ENCODE data around the gene C6orf136.
"Not testable (repeated sequence)": the region's sequence is repeated elsewhere in the genome, so short reads cannot be mapped to it uniquely, and the experiment has no call there.

The C6orf136 gene

GRCh38 chr6:30646450-30647241 lies at the start of gene C6orf136:
TSS of gene C6orf136 (plus strand) at chr6:30647133. CDS start at chr6:30647232, 99 bp downstream.
- peak; percentile 68 for DNase-seq (ENCODE audit: low read depth, low spot score)
- Histone ChIP-seq H3K27ac (ENCODE audit: low read length) (no peak within 1 kb of the TSS), H3K27me3 (ENCODE audit: control insufficient read depth, insufficient read depth, low read length) (no peaks in the 10 kb centered on the region), H3K36me3 (ENCODE audit: control insufficient read depth, insufficient read depth, low read length) (peaks cover 5% of the 10 kb centered on the region; the same call in 1 of the 2 replicates), H3K4me3 (ENCODE audit: low read length) (peak within 1 kb of the TSS; percentile 97), H3K9me3 (ENCODE audit: control insufficient read depth, insufficient read depth, low read length) (no peaks in the 10 kb centered on the region), H3K4me1 (ENCODE audit: control insufficient read depth, insufficient read depth, low read length) (peaks cover 2% of the 10 kb centered on the region; the same call in 1 of the 2 replicates)
- WGBS (ENCODE audit: insufficient coverage, insufficient read length), result no CpG with 5 or more reads among the region's 37 CpGs

DNA sequence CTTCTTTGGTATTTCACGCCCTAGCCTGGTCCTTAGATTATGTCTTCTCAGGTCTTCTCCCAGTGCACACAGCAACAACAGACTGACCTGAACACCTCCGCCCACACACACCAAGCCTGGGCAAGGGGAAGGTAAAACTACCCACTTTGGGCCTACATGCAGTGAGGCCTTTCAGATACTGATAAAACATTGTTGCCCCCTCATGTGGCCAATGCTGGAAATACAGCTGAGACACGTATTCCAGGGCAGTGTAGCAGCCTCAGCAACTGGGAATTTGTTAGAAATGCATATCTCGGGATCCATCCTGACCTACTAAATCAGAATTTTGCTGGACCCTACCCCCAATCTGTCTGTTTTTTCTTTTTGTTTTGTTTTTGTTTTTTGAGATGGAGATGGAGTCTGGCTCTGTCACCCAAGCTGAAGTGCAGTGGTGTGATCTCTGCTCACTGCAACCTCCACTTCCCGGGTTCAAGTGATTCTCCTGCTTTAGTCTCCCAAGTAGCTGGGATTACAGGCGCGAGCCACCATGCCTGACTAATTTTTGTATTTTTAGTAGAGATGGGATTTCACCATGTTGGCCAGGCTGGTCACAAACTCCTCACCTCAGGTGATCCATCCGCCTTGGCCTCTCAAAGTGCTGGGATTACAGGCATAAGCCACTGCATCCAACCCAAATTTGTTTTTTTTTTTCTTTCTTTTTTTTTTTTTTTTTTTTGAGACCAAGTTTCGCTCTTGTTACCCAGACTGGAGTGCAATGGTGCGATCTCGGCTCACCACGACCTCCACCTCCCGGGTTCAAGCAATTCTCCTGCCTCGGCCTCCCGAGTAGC lies 49.4 kb upstream of the C6orf136 start:
- not testable (repeated sequence) for H3K27ac ChIP-seq (ENCODE audit: low read length)
- DNase-seq (ENCODE audit: low read depth, low spot score), result peak; percentile 82
- peaks cover 21% of the 10 kb centered on the region for H3K36me3 ChIP-seq (ENCODE audit: control insufficient read depth, insufficient read depth, low read length)

DNA sequence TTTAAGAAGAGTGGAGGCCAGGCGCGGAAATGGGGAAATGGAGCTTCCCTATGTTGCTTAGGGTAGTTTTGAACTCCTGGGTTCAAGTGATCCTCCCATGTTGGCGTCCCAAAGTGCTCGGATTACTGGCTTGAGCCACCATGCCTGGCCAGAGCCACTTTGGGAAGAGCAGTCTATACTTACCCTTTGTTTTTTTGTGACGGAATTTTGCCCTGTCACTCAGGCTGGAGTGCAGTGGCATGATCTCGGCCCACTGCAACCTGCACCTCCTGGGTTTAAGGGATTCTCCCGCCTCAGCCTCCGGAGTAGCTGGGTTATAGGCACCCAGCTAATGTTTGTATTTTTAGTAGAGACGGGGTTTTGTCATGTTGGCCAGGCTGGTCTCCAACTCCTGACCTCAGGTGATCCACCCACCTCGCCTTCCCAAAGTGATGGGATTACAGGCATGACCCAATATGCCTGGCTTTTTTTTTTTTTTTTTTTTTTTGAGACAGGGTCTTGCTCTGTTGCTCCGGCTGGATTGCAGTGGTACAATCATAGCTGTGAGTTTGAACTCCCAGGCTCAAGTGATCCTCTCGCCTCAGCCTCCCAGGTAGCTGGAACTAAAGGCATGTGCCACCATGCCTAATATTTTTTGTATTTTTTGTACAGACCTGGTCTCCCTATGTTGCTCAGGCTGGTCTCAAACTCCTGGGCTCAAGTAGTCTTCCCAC lies 47.9 kb upstream of the C6orf136 start:
- Histone ChIP-seq H3K27ac (ENCODE audit: low read length) (no peak overlapping the region), H3K4me1 (ENCODE audit: control insufficient read depth, insufficient read depth, low read length) (no peaks in the 10 kb centered on the region), H3K27me3 (ENCODE audit: control insufficient read depth, insufficient read depth, low read length) (no peaks in the 10 kb centered on the region), H3K36me3 (ENCODE audit: control insufficient read depth, insufficient read depth, low read length) (peaks cover 36% of the 10 kb centered on the region), H3K4me3 (ENCODE audit: low read length) (no peak overlapping the region), H3K9me3 (ENCODE audit: control insufficient read depth, insufficient read depth, low read length) (no peaks in the 10 kb centered on the region)
- DNase-seq (ENCODE audit: low read depth, low spot score), result no peak
- WGBS (ENCODE audit: insufficient coverage, insufficient read length), result no CpG with 5 or more reads among the region's 12 CpGs

More for the DNA sequence above, 49.4 kb upstream of the C6orf136 start:
- WGBS (ENCODE audit: insufficient coverage, insufficient read length), result no CpG with 5 or more reads among the region's 15 CpGs
- not testable (repeated sequence) for H3K9me3 ChIP-seq (ENCODE audit: control insufficient read depth, insufficient read depth, low read length); H3K27me3 ChIP-seq (ENCODE audit: control insufficient read depth, insufficient read depth, low read length); H3K4me3 ChIP-seq (ENCODE audit: low read length); H3K4me1 ChIP-seq (ENCODE audit: control insufficient read depth, insufficient read depth, low read length)

GRCh38 chr6:30599625-30600324 lies 47.2 kb upstream of the C6orf136 start:
- H3K27ac ChIP-seq (ENCODE audit: low read length), result no peak overlapping the region

DNA sequence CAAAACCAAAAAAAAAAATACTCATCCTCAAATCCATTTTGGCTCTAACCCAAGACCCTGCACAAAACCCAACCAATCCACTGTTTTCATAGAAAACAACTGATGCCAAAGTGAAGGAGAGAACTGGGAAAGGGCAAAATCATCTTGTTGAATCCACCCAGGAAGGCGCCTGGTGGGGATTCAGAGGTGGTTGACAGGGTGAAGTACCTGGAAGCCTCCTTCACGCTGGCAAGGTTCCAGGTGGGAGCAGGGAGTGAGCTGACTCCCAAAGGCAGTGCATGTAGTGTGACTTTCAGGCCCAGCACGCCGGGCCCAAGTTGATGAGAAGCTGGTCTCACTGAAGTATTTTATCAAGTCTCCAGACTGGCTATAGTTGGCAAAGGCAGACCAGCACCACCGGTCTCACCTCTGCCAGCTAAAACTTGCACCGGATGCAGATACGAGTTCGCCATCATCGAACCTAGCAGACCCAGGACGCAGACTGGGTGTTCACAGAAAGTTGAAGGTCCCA lies 46.4 kb upstream of the C6orf136 start:
- Histone ChIP-seq H3K9me3 (ENCODE audit: control insufficient read depth, insufficient read depth, low read length) (no peaks in the 10 kb centered on the region), H3K4me1 (ENCODE audit: control insufficient read depth, insufficient read depth, low read length) (no peaks in the 10 kb centered on the region), H3K4me3 (ENCODE audit: low read length) (no peak overlapping the region), H3K27ac (ENCODE audit: low read length) (no peak overlapping the region), H3K36me3 (ENCODE audit: control insufficient read depth, insufficient read depth, low read length) (peaks cover 49% of the 10 kb centered on the region), H3K27me3 (ENCODE audit: control insufficient read depth, insufficient read depth, low read length) (no peaks in the 10 kb centered on the region)
- no peak for DNase-seq (ENCODE audit: low read depth, low spot score)
- no CpG with 5 or more reads among the region's 10 CpGs for WGBS (ENCODE audit: insufficient coverage, insufficient read length)

More at GRCh38 chr6:30599625-30600324, 47.2 kb upstream of the C6orf136 start:
- whole genome bisulfite sequencing (ENCODE audit: insufficient coverage, insufficient read length), result no CpG with 5 or more reads among the region's 13 CpGs
- no peak for DNase-seq (ENCODE audit: low read depth, low spot score)
- H3K9me3 ChIP-seq (ENCODE audit: control insufficient read depth, insufficient read depth, low read length), result no peaks in the 10 kb centered on the region
- no peak overlapping the region for H3K4me3 ChIP-seq (ENCODE audit: low read length)
- H3K27me3 ChIP-seq (ENCODE audit: control insufficient read depth, insufficient read depth, low read length), result no peaks in the 10 kb centered on the region
- H3K4me1 ChIP-seq (ENCODE audit: control insufficient read depth, insufficient read depth, low read length), result no peaks in the 10 kb centered on the region
- peaks cover 44% of the 10 kb centered on the region for H3K36me3 ChIP-seq (ENCODE audit: control insufficient read depth, insufficient read depth, low read length)

DNA sequence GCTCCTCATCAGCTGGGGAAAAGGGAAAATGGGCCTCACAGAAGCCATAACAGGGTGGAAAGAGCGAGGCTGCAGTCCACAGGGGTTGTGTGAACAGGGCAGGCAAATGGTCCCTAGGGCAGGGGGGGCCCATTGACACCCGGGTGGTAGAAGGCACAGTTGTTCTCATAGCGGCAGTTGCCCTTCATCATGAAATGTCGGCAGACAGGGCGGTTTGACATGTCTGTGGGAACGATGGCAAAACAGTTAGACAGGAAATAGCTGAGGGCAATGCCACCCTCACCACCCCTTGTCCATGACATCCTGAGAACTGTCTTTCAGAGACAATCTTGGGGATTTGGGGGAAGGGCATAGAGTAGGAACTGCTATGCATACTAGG lies 45.5 kb upstream of the C6orf136 start:
- no CpG with 5 or more reads among the region's 6 CpGs for WGBS (ENCODE audit: insufficient coverage, insufficient read length)
- Histone ChIP-seq H3K4me1 (ENCODE audit: control insufficient read depth, insufficient read depth, low read length) (no peaks in the 10 kb centered on the region), H3K27me3 (ENCODE audit: control insufficient read depth, insufficient read depth, low read length) (no peaks in the 10 kb centered on the region), H3K36me3 (ENCODE audit: control insufficient read depth, insufficient read depth, low read length) (peaks cover 57% of the 10 kb centered on the region), H3K27ac (ENCODE audit: low read length) (no peak overlapping the region), H3K4me3 (ENCODE audit: low read length) (no peak overlapping the region; the same call in 1 of the 2 replicates), H3K9me3 (ENCODE audit: control insufficient read depth, insufficient read depth, low read length) (no peaks in the 10 kb centered on the region)
- no peak for DNase-seq (ENCODE audit: low read depth, low spot score)

DNA sequence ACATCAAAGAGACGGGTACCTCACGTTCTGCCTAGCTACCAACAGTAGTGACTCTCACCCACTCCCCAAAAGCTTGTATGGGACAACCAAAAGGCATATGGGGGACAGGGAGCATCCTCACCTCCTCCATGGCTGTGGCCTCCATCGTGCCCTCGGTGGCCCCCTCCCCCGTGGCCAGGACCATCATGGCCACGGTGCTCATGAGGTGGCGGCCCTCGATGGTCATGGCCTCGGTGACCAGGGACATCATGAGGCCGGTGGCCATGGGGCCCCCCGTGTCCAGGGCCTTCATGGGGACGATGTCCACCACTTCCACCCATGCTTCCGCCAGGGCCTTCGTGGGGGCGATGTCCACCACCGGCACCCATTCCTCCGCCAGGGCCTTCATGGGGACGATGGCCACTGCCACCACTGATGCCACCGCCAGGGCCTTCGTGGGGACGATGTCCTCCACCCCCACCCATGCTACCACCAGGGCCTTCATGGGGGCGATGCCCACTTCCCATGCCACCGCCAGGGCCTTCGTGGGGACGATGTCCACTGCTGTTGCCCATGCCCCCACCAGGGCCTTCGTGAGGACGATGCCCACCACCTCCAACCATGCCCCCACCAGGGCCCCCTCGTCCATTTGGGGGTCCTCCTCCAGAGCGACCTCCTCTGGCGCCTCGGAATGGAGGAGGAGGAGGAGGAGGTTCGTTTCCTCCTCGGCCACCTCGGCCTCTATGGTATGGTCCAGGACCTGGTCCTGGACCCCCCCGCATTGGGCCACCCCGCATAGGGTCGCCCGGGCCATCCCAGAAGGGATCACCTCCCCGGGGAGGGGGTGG lies 44.9 kb upstream of the C6orf136 start:
- no CpG with 5 or more reads among the region's 39 CpGs for WGBS (ENCODE audit: insufficient coverage, insufficient read length)

DNA sequence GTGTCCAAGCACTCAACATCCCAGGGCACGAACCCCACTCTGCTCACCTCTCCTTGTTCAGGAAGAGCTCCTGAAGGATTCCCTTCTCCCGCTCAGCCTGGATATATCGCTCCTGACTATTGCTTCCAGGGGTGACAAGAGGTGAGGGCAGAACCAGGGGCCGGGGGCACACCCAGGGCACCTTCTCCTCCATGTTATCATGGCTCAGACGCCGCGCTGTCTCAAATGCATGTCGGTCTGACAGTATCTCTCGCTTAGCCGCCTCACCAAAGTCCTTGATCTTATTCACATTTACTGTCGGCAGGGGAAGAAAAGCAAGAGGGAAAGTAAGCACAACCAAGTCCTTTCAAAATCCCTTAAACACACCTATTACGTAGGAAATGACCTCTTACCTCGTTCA lies 43.0 kb upstream of the C6orf136 start:
- H3K4me1 ChIP-seq (ENCODE audit: control insufficient read depth, insufficient read depth, low read length), result no peaks in the 10 kb centered on the region
- H3K9me3 ChIP-seq (ENCODE audit: control insufficient read depth, insufficient read depth, low read length), result no peaks in the 10 kb centered on the region
- no peak for DNase-seq (ENCODE audit: low read depth, low spot score)
- H3K4me3 ChIP-seq (ENCODE audit: low read length), result no peak overlapping the region
- 100% methylated on average over 2 of the region's 13 CpGs for WGBS (ENCODE audit: insufficient coverage, insufficient read length)
- peaks cover 64% of the 10 kb centered on the region for H3K36me3 ChIP-seq (ENCODE audit: control insufficient read depth, insufficient read depth, low read length)
- H3K27me3 ChIP-seq (ENCODE audit: control insufficient read depth, insufficient read depth, low read length), result no peaks in the 10 kb centered on the region
- H3K27ac ChIP-seq (ENCODE audit: low read length), result no peak overlapping the region

More for the DNA sequence above, 44.9 kb upstream of the C6orf136 start:
- Histone ChIP-seq H3K4me1 (ENCODE audit: control insufficient read depth, insufficient read depth, low read length) (no peaks in the 10 kb centered on the region), H3K27me3 (ENCODE audit: control insufficient read depth, insufficient read depth, low read length) (no peaks in the 10 kb centered on the region), H3K27ac (ENCODE audit: low read length) (no peak overlapping the region), H3K4me3 (ENCODE audit: low read length) (no peak overlapping the region), H3K36me3 (ENCODE audit: control insufficient read depth, insufficient read depth, low read length) (peaks cover 60% of the 10 kb centered on the region), H3K9me3 (ENCODE audit: control insufficient read depth, insufficient read depth, low read length) (no peaks in the 10 kb centered on the region)
- no peak for DNase-seq (ENCODE audit: low read depth, low spot score)

DNA sequence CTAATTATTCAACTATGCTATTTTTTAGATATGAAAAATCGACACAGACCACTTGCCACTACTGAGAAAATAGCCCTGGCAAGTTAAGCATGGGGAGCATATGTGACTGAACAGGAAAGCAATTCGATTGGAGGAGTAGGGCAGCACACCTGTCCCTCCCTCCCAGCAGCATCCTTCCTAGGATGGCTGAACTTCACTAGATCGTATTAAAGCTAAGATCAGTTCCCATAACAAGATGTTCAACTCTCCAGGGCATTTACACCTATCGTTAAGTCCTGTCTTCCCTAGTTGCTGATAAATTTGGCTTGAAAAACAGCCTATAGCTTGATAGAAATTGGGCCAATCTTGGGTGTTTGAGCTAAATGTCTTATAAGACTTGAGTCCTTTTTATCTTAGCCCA lies 36.9 kb upstream of the C6orf136 start:
- no peaks in the 10 kb centered on the region; the same call in 1 of the 2 replicates for H3K4me1 ChIP-seq (ENCODE audit: control insufficient read depth, insufficient read depth, low read length)
- no peak overlapping the region for H3K27ac ChIP-seq (ENCODE audit: low read length)
- DNase-seq (ENCODE audit: low read depth, low spot score), result no peak
- no peak overlapping the region for H3K4me3 ChIP-seq (ENCODE audit: low read length)
- WGBS (ENCODE audit: insufficient coverage, insufficient read length), result no CpG with 5 or more reads among the region's 4 CpGs
- no peaks in the 10 kb centered on the region for H3K27me3 ChIP-seq (ENCODE audit: control insufficient read depth, insufficient read depth, low read length)
- no peaks in the 10 kb centered on the region for H3K9me3 ChIP-seq (ENCODE audit: control insufficient read depth, insufficient read depth, low read length)
- H3K36me3 ChIP-seq (ENCODE audit: control insufficient read depth, insufficient read depth, low read length), result peaks cover 27% of the 10 kb centered on the region

All from iPS DF 6.9 (cell line).